HG03571 (cell line): Measurements from ENCODE around the gene RHBDL2.
"Not testable (repeated sequence)": the region's sequence is repeated elsewhere in the genome, so short reads cannot be mapped to it uniquely, and the experiment has no call there.

ENCODE experiments used
- ATAC-seq: cut with Tn5 transposase; IDR thresholded peaks from one replicate; pipeline ENCODE4 v1.9.1; 2021; ENCODE audit not compliant: unreplicated experiment

Gene RHBDL2

DNA sequence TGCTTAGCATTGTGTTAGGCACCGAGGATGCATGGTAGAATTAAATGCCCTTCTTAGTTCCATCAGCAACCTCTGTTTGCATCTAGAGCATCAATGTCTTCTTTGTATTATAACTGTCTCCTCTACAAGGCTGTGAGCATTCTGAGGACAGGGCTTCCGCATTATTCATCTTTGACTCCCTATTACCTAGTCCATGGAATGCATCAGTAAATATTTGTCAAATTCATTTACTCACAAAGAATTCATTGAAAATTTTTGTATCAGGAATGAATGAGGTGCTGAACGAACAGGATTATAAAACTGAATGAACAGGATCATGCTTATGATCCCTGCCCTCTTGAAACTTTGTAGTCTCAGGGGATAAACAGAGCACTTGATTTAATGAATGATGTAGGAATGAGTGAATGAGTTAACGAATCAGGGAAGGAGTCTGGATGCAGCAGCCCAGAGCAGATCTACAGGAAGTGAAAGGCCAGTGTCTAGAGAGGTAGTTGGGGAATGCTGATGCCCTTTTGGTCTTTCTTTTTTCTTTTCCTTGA is 2.8 kb downstream of the RHBDL2 start:
- ATAC-seq: no peak

DNA sequence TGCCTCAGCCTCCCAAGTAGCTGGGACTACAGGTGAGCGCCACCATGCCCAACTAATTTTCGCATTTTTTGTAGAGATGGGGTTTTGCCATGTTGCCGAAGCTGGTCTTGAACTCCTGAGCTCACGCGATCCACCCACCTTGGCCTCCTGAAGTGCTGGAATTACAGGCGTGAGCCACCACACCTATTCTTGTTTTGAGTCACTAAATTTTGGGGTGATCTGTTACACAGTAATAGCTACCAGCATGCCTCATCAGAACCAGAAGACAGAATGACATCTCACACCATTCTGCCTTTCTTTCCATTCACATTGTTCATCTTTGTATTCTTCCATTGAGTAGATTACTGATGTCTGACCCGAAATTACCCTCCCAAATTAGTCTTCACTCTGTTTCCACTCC is 9.1 kb downstream of the RHBDL2 start:
- ATAC-seq: no peak

DNA sequence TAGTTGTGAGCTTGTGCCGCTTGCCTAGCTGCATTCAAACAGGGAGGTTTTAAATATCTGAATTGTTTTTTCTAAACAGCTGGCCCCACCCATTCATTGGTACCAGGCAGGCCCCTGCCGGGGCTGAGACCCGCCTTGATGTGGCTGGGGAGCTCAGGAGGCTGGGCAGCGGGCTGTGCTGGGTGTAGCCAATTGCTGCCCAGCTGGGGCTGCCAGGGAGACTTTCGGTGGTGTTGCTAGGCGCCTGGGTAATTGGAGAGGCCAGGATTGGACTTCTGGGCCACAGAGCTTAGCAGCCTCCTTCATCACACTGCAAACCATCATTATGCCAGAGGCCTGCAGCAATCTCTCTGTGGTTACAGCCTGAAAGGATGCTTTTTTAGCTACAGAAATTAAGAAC is 12.2 kb downstream of the RHBDL2 start:
- no peak for ATAC-seq

DNA sequence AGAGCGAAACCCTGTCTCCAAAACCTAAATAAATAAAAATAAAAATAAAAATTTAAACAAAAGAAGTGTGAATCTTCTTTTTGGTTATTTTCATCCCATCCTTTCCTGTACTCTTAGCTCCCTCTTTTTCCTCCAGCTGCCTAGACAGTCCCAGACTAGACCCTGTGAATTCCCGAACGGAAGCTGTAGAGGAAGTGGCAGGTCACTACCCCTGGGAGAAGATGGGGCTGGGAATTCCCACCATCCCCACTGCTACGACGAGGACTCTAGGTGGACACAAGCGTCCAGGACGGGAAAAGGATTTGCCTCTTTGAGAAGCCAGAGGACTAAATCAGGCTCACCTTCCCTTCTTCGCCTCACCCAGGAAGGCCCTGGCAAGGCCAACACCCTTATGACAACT is 12.6 kb downstream of the RHBDL2 start:
- ATAC-seq: no peak

DNA sequence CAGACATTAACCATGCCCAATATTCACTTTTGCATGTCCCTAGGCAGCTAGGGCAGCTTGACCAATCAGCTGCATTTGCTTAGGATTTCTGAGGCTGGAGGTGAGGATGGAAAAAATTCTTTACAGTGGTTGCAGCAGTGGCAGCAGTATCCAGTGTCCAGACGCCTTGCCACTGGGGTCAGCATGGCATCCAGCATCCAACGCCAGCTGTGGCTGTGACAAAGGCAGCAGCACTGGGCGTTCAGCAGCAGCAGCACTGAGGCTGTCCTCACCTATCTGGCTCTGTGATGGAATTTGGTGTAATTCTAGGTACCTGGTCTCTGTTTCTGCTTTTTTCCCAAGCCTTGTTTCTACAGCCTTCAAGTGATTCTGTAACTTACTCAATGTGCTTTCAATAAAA is 15.5 kb downstream of the RHBDL2 start:
- ATAC-seq: no peak

DNA sequence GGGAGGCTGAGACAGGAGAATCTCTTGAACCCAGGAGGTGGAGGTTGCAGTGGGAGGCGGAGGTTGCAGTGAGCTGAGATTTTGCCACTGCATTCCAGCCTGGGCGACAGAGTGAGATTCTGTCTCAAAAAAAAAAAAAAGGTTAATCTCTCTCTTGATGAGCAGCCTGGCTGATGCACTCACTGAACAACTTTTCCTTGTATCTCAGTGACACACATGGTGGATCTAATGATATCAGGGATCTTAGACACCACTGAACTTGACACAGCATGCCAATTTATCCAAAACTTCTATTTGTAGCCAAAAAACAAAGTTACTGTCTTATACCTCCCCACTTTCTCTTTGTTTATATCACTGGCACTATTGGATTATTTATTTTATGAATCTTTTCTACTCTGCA is 16.2 kb downstream of the RHBDL2 start:
- ATAC-seq: no peak

DNA sequence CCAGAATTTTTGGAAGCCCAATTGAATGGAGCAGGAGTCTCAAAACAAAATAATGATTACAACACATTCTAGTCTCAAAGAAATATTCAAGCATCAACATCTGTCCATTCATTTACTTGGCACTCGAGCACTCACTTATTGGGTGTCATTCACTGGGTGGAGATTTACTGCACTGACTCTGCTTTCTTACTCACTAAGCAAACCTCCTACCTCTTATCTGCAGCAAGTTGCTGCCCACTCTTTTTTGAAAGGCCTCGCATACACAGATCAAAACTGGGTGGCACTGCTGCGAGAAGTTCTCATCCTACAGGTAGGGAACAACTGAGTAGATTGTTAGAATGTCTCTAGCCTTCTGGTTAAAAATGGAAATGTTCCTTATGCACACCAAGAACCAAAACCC is 18.0 kb downstream of the RHBDL2 start:
- no peak for ATAC-seq

DNA sequence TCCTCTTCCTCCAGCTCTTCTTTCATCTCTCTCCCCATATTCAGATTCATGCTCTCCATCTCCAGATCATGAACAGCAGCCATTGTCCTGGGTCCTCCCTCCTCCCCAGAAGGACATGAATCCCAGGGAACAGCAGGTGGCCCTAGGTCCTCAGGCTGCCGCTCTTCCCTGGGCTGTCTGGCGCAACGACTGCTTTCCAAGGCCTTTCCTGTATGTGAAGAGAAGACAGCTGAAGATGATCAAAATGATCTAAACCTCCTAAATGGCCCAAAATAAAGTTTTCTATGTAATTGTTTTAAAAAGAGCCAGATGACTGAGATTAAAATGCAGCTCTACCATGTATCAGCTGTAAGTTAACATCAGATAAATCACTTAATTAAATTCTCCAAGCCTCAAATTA is 22.5 kb downstream of the RHBDL2 start:
- ATAC-seq: no peak

DNA sequence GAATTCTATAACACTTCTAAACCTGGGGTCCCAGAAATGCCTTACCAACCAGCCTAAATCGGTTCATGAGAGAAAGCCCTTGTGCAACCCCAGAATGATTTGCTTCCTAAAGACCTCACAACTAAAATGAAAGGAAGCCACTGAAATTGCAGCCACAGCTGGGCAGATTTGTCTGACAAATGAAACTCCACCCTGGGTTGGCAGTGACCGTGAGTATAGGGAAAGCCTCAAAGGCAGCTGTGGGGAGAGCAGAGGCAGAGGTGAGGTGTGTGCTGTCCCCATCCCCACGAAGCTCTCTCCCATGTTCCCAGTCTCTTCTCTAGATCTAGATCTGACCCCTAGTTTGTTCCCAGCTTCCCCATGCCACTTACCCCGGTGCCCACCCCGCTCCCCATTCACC is 23.1 kb downstream of the RHBDL2 start:
- ATAC-seq: no peak

DNA sequence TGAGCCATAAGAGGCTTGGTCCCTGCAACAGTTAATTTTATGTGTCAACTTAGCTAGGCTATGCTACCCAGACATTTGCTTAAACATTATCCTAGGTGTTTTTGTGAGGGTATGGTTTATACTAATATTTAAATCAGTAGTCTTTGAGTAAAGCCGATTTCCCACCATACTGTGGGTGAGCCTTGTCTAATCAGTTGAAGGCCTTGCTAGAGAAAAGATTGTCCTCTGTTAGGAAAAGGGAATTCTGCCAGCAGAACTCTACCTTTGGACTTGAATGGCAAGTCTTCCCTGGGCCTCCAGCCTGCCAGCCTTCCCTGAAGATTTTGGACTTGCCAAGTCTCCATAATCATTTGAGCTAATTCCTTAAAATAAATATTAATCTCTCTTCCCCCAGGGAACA is 23.9 kb downstream of the RHBDL2 start:
- no peak for ATAC-seq

DNA sequence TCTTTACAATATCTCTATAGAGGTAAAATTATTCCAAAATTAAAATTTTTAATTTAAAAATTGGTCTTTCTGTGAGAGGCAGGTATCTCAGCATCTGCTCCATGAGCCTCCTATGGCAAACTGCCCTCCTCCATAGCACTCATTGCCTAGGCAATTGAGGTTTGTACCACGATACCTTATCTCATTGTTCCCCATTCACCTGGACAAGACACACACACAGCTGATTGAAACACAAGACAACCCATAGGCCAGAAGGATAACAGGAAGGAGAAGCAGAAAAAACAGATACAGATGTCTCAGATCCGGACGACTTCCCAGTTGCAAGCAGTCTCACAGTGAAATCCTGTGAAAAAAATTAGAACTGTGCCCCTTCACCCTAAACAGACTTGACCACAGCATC is 24.3 kb downstream of the RHBDL2 start:
- ATAC-seq: no peak

DNA sequence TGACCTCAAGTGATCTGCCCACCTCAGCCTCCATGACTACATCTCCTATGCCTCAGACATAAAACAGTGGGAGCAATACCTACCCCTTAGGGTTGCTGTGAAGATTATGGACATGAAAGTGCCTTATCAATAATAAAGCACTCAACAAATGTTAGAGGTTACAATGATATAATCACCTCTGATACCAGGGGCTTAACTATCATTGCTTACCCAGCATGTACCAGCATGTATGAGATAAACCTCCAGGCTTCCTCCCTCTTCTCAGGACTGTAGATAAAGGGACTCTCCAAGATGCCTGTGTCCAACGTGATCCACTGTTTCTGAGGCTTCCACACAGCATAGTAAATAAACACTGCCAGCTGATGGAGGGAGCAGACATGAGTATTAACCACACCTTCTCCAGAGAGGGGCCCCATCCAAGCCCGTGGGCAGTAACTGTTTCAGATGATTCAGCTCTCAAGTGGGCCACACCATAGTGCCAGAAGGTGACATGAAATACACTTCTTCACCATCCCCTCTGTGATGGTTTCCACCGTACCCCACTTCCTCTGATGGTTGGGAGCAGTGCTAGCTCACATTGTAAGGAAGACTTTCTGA is 26.2 kb downstream of the RHBDL2 start:
- no peak for ATAC-seq

DNA sequence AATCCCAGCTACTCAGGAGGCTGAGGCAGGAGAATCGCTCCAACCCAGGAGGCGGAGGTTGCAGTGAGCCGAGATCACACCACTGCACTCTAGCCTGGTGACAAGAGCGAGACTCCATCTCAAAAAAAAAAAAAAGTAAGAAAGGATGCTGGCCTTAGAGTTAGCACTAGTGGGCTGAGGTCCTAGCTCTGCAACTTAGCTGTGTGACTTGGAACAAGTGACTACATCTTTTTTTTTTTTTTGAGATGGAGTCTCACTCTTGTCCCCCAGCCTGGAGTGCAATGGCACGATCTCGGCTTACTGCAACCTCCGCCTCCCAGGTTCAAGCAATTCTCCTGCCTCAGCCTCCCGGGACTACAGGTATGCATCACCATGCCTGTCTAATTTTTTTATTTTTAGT is 26.7 kb downstream of the RHBDL2 start:
- ATAC-seq: not testable (repeated sequence)

DNA sequence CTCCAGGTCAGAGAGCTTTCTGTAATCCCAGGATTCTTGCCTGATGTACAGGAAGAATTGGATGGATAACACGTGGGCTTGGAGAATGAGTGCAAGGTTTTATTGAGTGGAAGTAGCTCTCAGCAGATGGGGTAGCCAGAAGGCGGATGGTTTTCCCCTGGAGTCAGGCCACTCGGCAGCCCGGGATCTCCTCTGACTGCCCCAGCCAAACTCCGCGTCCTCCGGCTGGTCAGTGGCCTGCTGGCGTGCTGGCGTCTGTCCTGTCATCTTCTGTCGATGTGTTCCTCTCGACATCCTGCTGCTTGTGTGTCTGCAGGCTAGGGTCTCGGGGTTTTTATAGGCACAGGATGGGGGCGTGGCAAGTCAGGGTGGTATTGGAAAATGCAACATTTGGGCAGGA is 32.8 kb downstream of the RHBDL2 start:
- no peak for ATAC-seq

DNA sequence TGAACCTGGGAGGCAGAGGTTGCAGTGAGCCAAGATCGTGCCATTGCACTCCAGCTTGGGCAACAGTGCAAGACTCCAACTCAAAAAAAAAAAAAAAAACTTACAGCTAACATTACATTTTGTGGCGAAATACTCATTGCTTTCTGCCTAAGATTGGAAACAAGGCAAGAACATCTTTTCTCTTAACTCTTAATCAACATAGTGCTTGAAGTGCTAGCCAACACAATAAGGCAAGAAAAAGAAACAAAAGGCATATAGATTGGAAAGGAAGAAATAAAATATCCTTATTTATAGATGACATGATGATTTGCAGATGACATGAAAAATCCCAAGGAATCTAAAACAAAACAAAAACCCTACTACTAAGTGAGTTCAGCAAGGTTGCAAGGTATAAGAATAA is 35.6 kb downstream of the RHBDL2 start:
- ATAC-seq: no peak

DNA sequence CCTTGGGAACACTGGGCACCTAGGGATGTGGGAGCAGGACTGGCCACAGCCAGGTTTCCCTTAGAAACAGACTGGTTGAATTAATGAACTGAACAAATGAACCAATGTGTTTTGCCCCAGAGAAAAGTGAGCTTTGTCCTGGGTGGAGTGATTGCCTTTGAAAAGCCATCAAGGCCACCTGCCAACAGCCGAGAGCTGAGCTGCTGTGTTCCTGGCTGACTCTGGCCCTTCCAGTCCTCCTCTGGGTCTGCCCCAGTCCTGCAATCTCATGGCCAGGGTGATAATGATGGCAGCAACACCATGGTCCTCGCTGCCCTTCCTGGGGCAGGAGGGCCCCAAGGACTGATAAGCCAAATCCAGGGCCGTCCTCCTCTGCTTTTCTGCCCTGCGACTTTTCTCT is 42.1 kb downstream of the RHBDL2 start:
- no peak for ATAC-seq

DNA sequence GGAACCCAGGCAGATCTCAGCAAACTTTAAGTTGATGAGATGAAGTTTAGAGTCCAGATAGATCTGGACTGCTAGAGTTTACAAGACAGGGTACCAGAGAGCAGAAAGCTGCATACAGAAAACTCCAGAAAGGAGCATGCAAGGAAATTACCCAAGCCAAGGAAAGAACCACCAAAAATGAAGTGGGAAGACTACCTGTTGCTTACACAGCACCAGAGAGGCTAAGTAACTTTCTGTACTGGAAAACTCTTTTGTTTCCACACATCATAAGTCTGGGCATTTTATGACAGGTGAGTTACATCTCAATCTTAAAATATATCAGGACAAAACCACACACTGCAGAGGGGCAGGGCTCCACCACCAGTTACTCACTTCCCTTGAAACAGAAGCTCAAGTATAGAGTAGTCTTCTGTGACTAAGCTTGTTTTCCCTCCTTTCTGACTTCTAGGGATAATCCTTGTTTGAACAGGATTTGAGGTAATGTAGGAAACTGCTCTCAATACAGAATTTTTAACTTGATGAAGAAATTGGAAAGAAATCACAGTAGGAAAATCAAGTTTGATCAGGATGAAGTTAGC is 42.9 kb downstream of the RHBDL2 start:
- ATAC-seq: no peak

DNA sequence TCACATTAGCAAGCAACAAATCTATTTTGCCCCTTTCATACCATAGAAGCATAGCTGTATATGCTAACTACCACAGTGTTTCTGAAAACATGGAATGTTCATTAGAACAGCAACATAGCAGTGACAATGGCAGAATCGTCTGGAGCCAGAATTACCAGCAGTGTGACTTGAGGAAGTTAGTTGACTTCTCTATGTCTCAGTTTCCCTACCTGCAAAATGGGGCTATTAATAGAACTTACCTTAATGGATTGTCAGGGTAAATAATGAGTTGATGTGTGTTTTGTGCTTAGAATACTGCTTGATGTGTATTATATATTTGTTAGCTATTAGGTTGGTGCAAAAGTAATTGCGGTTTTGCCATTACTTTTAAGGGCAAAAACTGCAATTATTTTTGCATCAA is 45.5 kb downstream of the RHBDL2 start:
- no peak for ATAC-seq

DNA sequence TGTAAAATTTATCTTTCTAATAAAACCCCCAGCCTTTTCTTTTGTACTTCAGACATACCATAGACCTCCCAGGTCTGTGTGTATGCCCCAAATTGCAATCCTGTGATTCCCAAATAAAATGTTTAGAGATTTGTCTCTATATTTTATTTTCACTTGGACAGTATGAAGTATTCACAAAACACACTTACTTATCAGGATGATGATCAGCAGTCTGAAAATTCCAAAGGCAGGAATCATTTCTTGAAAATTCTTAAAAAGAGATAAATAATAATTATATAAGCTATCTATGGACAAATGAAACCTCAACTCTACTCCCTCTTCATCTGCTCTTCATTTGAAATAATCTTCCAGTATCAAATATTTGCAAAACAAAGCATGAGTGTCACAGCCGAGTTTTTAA is 48.7 kb downstream of the RHBDL2 start:
- no peak for ATAC-seq

DNA sequence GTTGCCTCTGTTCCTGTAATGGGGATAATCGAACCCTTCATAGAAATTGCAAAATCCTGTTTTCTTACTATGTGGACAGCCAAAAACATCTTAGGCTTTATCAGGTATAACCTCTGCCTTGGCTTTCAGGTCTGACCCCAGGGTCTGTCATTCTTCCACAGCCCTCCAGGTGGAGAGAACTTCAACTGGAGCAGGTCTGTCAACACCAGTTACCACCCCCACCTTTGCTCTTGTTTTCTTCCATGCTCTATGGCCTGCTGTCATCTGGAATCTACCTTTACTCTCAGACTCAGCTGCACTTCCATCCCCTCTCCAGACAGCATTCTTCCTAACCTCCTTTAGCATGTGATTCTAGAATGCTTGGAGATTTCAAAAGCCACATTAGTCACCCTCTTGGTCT is 49.9 kb downstream of the RHBDL2 start:
- ATAC-seq: no peak

DNA sequence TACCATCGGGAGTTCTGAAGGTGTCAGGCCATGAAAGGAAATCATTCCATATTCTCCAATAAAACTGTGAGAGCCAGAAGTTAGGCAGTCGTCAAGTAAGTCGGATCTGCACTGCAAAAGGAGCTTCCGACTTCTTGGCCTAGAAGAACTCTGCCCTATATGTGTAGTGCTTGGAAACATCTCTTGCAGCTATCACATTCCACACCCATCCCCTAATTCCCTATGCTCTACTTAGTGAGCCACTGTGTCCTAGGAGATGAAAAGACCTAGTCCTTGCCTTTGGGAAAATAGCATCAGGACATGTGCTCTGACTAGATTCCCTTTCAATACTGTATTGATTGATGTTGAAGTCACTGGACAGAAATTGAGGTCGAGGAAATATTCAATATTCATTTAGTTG is 52.0 kb downstream of the RHBDL2 start:
- no peak for ATAC-seq

DNA sequence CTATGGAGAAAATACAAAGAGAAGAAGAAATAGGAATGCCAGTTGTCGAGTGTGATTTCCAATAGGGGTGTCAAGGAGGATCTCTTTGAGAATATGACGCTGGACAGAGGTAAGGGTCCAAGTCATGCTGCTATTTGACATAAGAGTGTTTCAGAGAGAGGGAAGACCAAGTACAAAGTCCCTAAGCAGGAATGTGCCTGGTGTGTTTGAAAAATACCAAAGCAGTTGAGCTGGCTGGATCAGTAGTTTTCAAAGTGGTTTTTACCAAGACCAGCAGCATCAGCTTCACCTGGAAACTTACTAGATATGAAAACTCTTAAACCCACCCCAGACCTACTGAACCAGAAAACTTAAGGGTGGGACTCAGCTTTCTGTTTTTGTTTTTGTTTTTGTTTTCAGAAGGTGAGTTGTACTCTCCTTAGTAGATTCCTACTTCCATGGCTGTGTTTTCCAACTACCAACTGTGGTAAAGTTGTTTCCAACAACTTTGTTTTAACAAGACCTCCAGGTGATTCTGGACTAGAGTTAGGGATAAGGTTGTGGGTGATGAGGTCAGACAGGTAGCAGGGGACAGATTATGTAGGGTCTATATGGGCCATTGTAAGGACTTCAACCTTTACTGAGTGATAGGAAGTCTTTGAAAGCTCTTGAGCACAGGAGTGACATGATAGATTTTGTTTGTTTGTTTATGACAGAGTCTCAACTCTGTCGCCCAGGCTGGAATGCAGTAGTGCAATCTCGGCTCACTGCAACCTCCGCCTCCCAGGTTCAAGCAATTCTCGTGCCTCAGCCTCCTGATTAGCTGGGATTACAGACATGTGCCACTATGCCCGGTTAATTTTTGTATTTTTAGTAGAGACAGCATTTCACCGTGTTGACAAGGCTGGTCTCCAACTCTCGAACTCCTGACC is 53.0 kb downstream of the RHBDL2 start:
- ATAC-seq: no peak
